GM21825 (cell line): ENCODE measurements around the gene ST6GALNAC6.

Experiments used
- ATAC-seq: cut with Tn5 transposase; IDR thresholded peaks from one replicate; pipeline ENCODE4 v1.9.1; 2021; ENCODE audit warnings: mild to moderate bottlenecking, moderate library complexity; ENCODE audit not compliant: unreplicated experiment

The ST6GALNAC6 gene

DNA sequence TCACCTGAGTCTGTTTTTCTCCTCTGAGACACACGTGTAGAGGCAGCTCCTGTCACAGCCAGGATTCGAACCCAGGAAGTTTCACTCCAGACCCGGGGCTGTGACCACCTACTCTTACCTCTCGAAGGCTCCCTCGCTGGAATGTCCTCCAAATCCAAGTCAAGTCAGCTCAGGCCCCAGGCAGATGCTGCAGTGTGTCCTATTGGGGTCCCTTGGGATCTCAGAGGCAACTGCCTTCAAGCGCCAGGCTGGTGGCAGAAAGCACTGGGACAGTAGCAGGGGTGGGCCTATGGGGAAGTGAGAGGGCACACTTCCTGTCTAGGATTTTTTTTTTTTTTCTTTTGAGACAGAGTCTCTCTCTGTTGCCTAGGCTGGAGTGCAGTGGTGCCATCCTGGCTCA lies 18.2 kb upstream of the ST6GALNAC6 start:
- no peak for ATAC-seq

- ATAC-seq: peak; percentile 61
Observed at GRCh38 chr9:127916720-127917581, 17.5 kb upstream of the ST6GALNAC6 start, which contains the start of gene ST6GALNAC4. Gene ST6GALNAC4 (minus strand): TSS chr9:127917041. CDS start chr9:127916419, 622 bp downstream.

GRCh38 chr9:127915801-127916719 lies 16.7 kb upstream of the ST6GALNAC6 start:
- no peak for ATAC-seq

GRCh38 chr9:127915325-127915752 lies 15.9 kb upstream of the ST6GALNAC6 start:
- ATAC-seq: no peak

GRCh38 chr9:127913682-127914081 lies 14.3 kb upstream of the ST6GALNAC6 start:
- ATAC-seq: no peak

DNA sequence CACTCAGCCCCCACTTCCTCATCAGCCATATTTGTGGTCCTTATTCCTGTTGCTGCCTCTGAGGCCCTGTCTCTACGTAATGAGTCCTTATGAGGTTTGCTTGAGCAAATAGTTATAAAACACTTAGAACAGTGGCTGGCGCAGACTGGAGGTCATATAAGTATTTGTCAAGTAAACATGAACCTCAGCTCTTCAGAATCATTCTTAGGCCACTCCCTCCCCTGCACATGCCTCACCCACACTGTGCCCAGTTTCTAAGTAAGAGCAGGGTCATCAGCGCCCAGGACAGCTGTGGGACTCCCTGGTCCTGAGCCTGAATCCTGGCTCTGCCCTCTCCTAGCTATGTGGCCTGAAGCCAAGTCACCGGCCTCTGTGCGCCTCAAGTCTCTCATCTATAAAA lies 13.5 kb upstream of the ST6GALNAC6 start:
- no peak for ATAC-seq

DNA sequence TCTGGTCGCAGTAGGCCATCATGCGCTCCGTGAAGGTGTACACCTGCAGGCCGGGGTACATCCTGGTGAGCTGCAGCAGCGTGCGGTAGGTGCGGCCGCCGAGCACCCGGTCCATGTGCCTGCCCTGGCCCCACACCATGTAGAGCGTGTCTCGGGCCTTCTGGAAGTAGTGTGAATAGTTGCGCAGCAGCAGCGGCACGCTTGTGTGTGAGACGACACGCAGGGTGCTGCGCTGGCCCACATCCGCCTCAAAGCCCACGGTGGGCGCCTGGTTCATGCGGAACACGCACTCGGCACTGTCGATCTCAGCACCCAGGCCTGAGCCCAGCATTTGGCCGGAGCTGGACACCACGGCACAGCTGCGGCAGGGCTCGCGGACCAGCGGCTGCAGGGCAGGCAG lies 12.9 kb upstream of the ST6GALNAC6 start:
- ATAC-seq: no peak

GRCh38 chr9:127910613-127911205 lies 11.3 kb upstream of the ST6GALNAC6 start:
- ATAC-seq: no peak

DNA sequence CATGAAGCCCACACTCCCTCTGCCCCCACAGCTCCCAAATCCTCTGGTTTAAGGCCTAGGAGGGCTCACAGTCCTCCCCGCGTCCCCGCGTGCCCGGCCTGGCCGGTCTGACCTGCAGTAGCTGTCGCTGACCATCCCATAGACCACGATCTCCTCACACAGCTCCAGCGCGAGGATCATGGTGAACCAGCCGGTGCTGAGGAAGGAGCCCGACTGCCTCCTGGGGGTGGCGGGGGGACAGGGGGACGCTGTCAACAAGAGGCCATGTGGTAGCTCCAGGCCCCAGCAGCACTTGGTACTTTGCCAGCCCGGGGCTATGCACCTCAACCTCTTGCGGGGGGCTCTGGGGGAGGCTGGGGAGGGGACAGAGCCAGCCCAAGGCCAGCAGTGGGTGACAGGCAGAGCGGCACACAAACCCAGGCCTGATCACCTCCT lies 10.5 kb upstream of the ST6GALNAC6 start:
- ATAC-seq: no peak

DNA sequence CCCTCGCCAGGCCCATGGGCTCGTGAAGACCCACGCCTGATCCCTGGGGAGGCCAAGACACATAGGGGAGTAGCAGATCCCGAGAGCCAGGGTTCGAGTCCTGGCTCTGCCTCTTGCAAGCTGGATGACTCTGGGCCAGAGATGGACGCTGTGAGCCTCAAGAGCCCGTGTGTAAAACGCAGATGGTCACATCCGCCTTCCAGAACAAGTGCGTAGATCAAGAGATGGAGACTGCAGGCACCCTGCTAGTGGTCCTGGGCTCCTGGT lies 9.2 kb upstream of the ST6GALNAC6 start:
- no peak for ATAC-seq

GRCh38 chr9:127907867-127908659 lies 8.7 kb upstream of the ST6GALNAC6 start:
- ATAC-seq: no peak

- no peak for ATAC-seq
Observed at GRCh38 chr9:127905788-127906191, 6.4 kb upstream of the ST6GALNAC6 start.

- ATAC-seq: no peak
Observed at GRCh38 chr9:127905004-127905728, 5.8 kb upstream of the ST6GALNAC6 start.

DNA sequence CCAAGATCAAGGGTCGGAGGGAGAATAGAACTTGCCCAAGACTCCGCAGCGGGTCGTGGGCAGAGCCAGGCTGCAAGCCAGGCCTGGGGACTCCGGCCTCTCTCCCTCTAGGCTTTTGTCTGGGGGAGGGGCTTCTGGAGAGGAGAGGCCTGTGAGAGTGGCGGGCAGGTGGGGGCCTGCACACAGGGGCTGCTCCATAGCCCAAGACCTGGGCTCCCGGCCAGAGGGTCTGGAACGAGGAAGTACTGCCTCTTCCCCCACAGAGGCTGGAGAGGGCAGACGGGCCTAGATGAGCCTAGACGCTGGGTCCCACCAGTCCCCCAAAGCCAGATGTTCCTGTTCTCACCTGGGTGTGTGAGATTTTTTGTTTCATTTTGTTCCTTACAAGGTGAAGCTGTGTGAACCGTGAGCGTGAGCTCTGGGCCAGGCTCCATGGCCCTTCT lies 5.2 kb upstream of the ST6GALNAC6 start:
- no peak for ATAC-seq

- ATAC-seq: peak; percentile 35
Observed at GRCh38 chr9:127903557-127904475, 4.4 kb upstream of the ST6GALNAC6 start.

GRCh38 chr9:127898433-127899127 lies 823 bp downstream of the ST6GALNAC6 start:
- ATAC-seq: no peak

- no peak for ATAC-seq
Observed at GRCh38 chr9:127897193-127897692, 2.2 kb downstream of the ST6GALNAC6 start.
